Stimulated activated CD4-positive, alpha-beta T cell treated with anti-CD3 and anti-CD28 coated beads, Interleukin-15, amount 100 ng/mL, for 24 hours (primary cell): ENCODE results near the gene TGFBR1.

Experiments
- DNase-seq: peaks from one replicate; pipeline ENCODE4 v3.0.0-alpha.2; 2020

The TGFBR1 gene

GRCh38 chr9:99172124-99173091, 67.5 kb downstream of the TGFBR1 start:
- DNase-seq: no peak

GRCh38 chr9:99173570-99174504, 68.9 kb downstream of the TGFBR1 start:
- no peak for DNase-seq

- no peak for DNase-seq
Measured at GRCh38 chr9:99176527-99177013, 71.7 kb downstream of the TGFBR1 start.

GRCh38 chr9:99177576-99178366, 72.9 kb downstream of the TGFBR1 start:
- DNase-seq: no peak

GRCh38 chr9:99178912-99179872, 74.3 kb downstream of the TGFBR1 start:
- no peak for DNase-seq

- DNase-seq: no peak
Measured at GRCh38 chr9:99180199-99180598, 75.3 kb downstream of the TGFBR1 start.

- DNase-seq: no peak
Measured at GRCh38 chr9:99180662-99181061, 75.7 kb downstream of the TGFBR1 start.

- no peak for DNase-seq
Measured at GRCh38 chr9:99181206-99181605, 76.3 kb downstream of the TGFBR1 start.

GRCh38 chr9:99181621-99182020, 76.7 kb downstream of the TGFBR1 start:
- DNase-seq: peak; percentile 27

- DNase-seq: no peak
Measured at GRCh38 chr9:99182356-99182755, 77.4 kb downstream of the TGFBR1 start.

- no peak for DNase-seq
Measured at GRCh38 chr9:99183616-99184015, 78.7 kb downstream of the TGFBR1 start.

GRCh38 chr9:99184110-99184474, 79.2 kb downstream of the TGFBR1 start:
- peak; percentile 5 for DNase-seq

GRCh38 chr9:99184475-99185347, 79.8 kb downstream of the TGFBR1 start:
- peak; percentile 83 for DNase-seq

GRCh38 chr9:99185348-99185632, 80.4 kb downstream of the TGFBR1 start:
- DNase-seq: no peak

GRCh38 chr9:99185934-99186333, 81.0 kb downstream of the TGFBR1 start:
- DNase-seq: no peak

- DNase-seq: no peak
Measured at GRCh38 chr9:99187311-99187710, 82.4 kb downstream of the TGFBR1 start.

- no peak for DNase-seq
Measured at GRCh38 chr9:99189186-99189585, 84.3 kb downstream of the TGFBR1 start.

- no peak for DNase-seq
Measured at GRCh38 chr9:99189887-99190596, 85.1 kb downstream of the TGFBR1 start.

- DNase-seq: no peak
Measured at GRCh38 chr9:99190597-99191283, 85.8 kb downstream of the TGFBR1 start.
